ENCODE data around the gene C4BPB.

DNA sequence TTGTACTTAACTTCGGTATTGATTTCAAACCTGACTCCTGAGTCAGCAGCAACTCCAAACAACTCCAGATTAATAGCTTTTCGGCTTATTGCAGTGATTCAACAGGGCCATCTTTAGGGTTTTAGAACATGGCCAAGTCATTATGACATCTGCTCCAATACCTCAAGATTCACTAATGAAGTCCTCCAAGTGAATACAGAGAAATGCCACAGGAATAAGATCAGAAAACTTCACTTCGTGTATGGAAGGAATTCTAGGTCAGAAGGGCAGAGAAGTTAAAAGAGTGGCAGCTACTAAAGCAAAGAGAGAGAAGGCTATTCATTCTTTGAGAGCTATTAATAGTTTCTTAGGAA, 48.5 kb upstream of the C4BPB start:
- TF ChIP-seq EZH2 (IDR thresholded peaks at IDR 0.05; ENCODE audit: insufficient read depth, poor library complexity, severe bottlenecking) (no peak), EZH2phosphoT487 (IDR thresholded peaks at IDR 0.05; ENCODE audit: insufficient read depth, low read depth) (no peak)

Measured in GM23248 (cell line).